DND-41 (cell line): Measurements from ENCODE around the gene TSPOAP1.
A peak's percentile ranks its signal among the peaks of the same experiment; 100 is the strongest.

ENCODE experiments used
- ATAC-seq: fragments of 200-7000 bp; cut with Tn5 transposase; 3 replicates; pipeline ENCODE4 v1.9.1; 2021; ENCODE audit warnings: low read depth; ENCODE audit not compliant: insufficient read depth
- DNase-seq: peaks from one replicate; pipeline ENCODE4 v3.0.0-alpha.2; 2020
- H2AFZ ChIP-seq: 2 replicates; pipeline ENCODE4 v1.6.0; 2012; ENCODE audit warnings: low read depth, low read length
- H3K27ac ChIP-seq: 2 replicates; pipeline ENCODE4 v1.5.1; 2012; ENCODE audit warnings: low read length, inconsistent platforms
- H3K27me3 ChIP-seq: fragments of 200-600 bp; sonication (generic); 2 replicates; pipeline ENCODE4 v1.6.0; 2012; ENCODE audit warnings: low read length, mild to moderate bottlenecking, inconsistent platforms; ENCODE audit not compliant: insufficient read depth, poor library complexity
- H3K36me3 ChIP-seq: 2 replicates; pipeline ENCODE4 v1.5.1; 2012; ENCODE audit warnings: low read length, inconsistent platforms; ENCODE audit not compliant: insufficient read depth
- H3K4me1 ChIP-seq: 2 replicates; pipeline ENCODE4 v1.5.1; 2012; ENCODE audit warnings: mild to moderate bottlenecking, low read length; ENCODE audit not compliant: insufficient read depth
- H3K4me2 ChIP-seq: 2 replicates; pipeline ENCODE4 v1.6.0; 2012; ENCODE audit warnings: mild to moderate bottlenecking, moderate library complexity, low read length, inconsistent platforms; ENCODE audit not compliant: insufficient read depth
- H3K4me3 ChIP-seq, 2 experiments: fragments of 200-600 bp in 1 of 2; shearing (Covaris generic) in 1 of 2; 2 replicates each; pipeline ENCODE4 v1.5.1; 2012 to 2016; ENCODE audit warnings: inconsistent platforms in 2 of 2, low read length in 2 of 2, mild to moderate bottlenecking in 2 of 2, low read depth in 1 of 2, moderate library complexity in 1 of 2
- H3K79me2 ChIP-seq: 2 replicates; pipeline ENCODE4 v1.6.0; 2012; ENCODE audit warnings: low read length, inconsistent platforms; ENCODE audit not compliant: insufficient read depth
- H3K9ac ChIP-seq: 2 replicates; pipeline ENCODE4 v1.6.0; 2012; ENCODE audit warnings: low read depth, mild to moderate bottlenecking, inconsistent platforms, low read length, moderate library complexity
- H3K9me3 ChIP-seq: 2 replicates; pipeline ENCODE4 v1.5.1; 2012; ENCODE audit warnings: low read length, moderate library complexity, mild to moderate bottlenecking, inconsistent platforms; ENCODE audit not compliant: insufficient read depth, severe bottlenecking
- H4K20me1 ChIP-seq: 2 replicates; pipeline ENCODE4 v1.6.0; 2012; ENCODE audit warnings: low read length; ENCODE audit not compliant: insufficient read depth
- EZH2 ChIP-seq: IDR thresholded peaks from 3 replicates; pipeline ENCODE4 v1.6.1; 2012; ENCODE audit warnings: borderline replicate concordance, low read depth, mild to moderate bottlenecking, moderate library complexity, low read length, inconsistent platforms; ENCODE audit not compliant: severe bottlenecking
- TF ChIP-seq, protein P1 (sequence below): IDR thresholded peaks from 2 replicates; pipeline ENCODE4 v1.5.1; 2012; ENCODE audit warnings: borderline replicate concordance, low read length, moderate library complexity, mild to moderate bottlenecking; ENCODE audit not compliant: poor library complexity, severe bottlenecking; ENCODE audit errors: extremely low read depth

The TSPOAP1 gene

DNA sequence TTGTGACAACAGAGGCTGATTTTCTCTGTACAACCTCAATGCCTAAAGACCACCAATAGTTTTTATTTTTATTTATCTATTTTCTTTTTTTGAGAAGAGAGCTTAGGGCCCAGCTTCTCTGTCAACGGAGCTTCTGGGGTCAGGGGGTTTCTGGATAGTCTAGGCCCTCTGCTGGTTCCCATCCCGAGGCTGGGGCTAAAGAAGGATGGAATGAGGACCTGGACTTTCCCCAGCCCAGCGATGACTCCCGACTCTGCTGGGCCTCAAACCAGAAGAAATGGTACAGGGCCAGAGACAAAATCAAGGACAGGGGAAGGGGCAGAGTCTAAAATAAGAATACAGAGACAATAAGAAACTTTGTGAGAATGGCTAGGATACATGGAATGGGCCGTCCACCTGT, 5.7 kb upstream of the TSPOAP1 start:
- peaks cover 49% of the 10 kb centered on the region for H3K36me3 ChIP-seq
- TF ChIP-seq, protein P1, sequence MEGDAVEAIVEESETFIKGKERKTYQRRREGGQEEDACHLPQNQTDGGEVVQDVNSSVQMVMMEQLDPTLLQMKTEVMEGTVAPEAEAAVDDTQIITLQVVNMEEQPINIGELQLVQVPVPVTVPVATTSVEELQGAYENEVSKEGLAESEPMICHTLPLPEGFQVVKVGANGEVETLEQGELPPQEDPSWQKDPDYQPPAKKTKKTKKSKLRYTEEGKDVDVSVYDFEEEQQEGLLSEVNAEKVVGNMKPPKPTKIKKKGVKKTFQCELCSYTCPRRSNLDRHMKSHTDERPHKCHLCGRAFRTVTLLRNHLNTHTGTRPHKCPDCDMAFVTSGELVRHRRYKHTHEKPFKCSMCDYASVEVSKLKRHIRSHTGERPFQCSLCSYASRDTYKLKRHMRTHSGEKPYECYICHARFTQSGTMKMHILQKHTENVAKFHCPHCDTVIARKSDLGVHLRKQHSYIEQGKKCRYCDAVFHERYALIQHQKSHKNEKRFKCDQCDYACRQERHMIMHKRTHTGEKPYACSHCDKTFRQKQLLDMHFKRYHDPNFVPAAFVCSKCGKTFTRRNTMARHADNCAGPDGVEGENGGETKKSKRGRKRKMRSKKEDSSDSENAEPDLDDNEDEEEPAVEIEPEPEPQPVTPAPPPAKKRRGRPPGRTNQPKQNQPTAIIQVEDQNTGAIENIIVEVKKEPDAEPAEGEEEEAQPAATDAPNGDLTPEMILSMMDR, result peak; percentile 1
- no peak for TF ChIP-seq EZH2
- no peak overlapping the region for H2AFZ ChIP-seq
- H4K20me1 ChIP-seq, result peaks cover 29% of the 10 kb centered on the region
- H3K79me2 ChIP-seq, result peaks cover 95% of the 10 kb centered on the region
- no peaks in the 10 kb centered on the region for H3K9me3 ChIP-seq
- DNase-seq, result no peak
- peak overlapping the region; percentile 100 for H3K27ac ChIP-seq
- H3K4me1 ChIP-seq, result peaks cover 63% of the 10 kb centered on the region
- no peak for ATAC-seq
- peak overlapping the region; percentile 99 for H3K9ac ChIP-seq
- peak overlapping the region; percentile 37 to 96 for H3K4me3 ChIP-seq
- no peaks in the 10 kb centered on the region for H3K27me3 ChIP-seq
- peak overlapping the region; percentile 65 for H3K4me2 ChIP-seq

DNA sequence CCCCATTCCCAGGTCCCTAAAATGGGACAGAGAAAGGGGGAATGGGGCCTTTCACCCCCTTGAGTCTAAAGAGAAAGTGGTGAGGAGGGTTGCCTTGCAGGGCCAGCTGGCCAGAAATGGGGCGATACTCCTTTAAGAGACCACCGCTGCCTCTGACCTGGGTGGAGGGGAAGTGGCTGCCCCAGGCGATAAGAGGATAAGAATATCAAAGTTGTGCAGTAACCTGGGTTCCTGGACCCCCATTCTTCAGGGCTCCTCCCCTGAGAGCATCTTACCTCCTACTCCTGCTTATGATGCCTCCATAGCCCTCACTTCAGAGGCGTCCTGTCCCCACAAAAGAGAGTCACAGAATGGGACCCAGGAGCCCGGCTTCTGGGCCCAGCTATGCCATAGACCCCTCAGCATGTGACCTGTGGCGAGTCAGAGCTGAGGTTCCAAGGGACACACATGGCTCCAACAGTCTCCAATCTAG, 5.2 kb upstream of the TSPOAP1 start:
- ATAC-seq (0 out of 3 replicates have a peak, but pooled peaks have one; percentile 0), DNase-seq (peak; percentile 87)
- H3K9me3 ChIP-seq, result no peaks in the 10 kb centered on the region
- H3K4me3 ChIP-seq, result peak overlapping the region; percentile 37 to 96
- H4K20me1 ChIP-seq, result peaks cover 29% of the 10 kb centered on the region
- no peaks in the 10 kb centered on the region for H3K27me3 ChIP-seq
- H3K79me2 ChIP-seq, result peaks cover 92% of the 10 kb centered on the region
- TF ChIP-seq, protein P1, result no peak
- TF ChIP-seq EZH2, result no peak
- H3K36me3 ChIP-seq, result peaks cover 46% of the 10 kb centered on the region
- H2AFZ ChIP-seq, result no peak overlapping the region
- H3K9ac ChIP-seq, result peak overlapping the region; percentile 99
- H3K4me2 ChIP-seq, result peak overlapping the region; percentile 65
- peaks cover 63% of the 10 kb centered on the region for H3K4me1 ChIP-seq
- peak overlapping the region; percentile 100 for H3K27ac ChIP-seq

DNA sequence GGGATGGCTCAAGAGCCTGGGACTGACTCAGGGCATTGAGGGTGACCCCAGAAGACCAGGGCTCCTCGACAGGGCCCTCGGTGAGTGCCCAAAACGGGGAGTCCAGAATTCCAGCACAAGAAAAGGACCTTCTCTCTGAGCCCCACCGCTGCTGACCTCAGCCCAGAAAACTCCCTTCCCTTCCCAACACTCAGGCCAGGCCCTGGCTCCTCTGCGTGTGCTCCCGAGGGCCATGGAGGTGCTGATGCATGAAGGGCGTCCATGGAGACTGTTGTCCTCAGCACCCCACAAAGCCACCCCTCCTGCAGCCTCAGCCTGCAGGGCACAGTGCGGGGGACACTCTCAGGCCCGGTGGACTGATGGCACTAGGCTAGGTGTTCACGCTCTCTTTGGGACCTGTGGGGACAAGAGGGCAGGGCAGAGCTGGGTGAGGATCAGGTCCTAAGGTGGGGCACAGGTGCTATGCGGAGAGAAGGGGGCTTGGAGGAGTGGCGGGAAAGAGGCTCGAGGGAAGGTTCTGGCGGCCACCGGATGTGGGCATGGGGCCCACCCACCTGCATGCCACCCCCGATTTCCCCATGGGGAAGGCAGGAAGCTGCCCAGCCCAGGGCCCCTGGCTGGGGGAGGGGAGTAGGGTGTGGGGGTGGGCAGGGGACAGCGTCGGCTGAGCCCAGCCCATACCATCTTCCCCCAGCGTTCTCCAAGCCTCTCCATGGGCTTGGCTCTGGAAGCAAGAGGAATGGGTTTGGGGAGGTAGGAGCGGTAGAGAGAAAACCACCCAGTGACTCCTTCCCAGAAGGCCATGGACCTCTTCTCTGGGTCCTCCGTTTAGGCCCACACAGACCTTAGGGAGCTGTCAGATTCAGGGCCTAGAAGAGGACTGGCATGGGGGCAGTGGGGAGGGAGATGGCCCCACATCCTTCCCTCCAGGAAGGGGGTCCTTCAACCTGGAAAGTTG, 4.5 kb upstream of the TSPOAP1 start:
- ATAC-seq, result peak; percentile 2
- Histone ChIP-seq H3K36me3 (peaks cover 40% of the 10 kb centered on the region), H3K27me3 (no peaks in the 10 kb centered on the region), H3K4me1 (peaks cover 63% of the 10 kb centered on the region), H4K20me1 (peaks cover 34% of the 10 kb centered on the region), H2AFZ (no peak overlapping the region), H3K79me2 (peaks cover 85% of the 10 kb centered on the region), H3K4me3 (peak overlapping the region; percentile 44 to 96), H3K9me3 (no peaks in the 10 kb centered on the region), H3K4me2 (peak overlapping the region; percentile 65), H3K9ac (peak overlapping the region; percentile 99), H3K27ac (peak overlapping the region; percentile 100)
- TF ChIP-seq EZH2, result no peak
- TF ChIP-seq, protein P1, result no peak
- peak; percentile 96 for DNase-seq
